ENCODE measurements around the gene ANK2. TPM values are rescaled to one million over a fixed set of nuclear protein-coding genes. Genes with fewer than 3 reads are reported as not detected.
"Not testable (repeated sequence)": the region's sequence is repeated elsewhere in the genome, so short reads cannot be mapped to it uniquely, and the experiment has no call there.

ANK2 gene
- polyA plus RNA-seq, 1 experiment: 1.3 TPM

DNA sequence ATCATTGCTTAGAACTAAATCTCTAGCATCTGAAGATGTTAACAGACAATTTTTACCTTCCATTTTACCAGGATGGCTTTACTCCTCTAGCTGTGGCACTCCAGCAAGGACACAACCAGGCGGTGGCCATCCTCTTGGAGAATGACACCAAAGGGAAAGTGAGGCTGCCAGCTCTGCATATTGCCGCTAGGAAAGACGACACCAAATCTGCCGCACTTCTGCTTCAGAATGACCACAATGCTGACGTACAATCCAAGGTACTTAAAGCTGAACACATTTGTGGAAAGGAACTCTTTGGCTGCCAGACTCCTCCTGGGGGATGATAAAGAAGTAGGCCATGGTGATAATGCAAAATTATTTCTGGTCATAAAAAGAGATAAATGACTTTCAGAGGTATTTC is 187.5 kb downstream of the ANK2 start:
- ChIA-PET POLR2A (no interaction called here), CTCF (no interaction called here)
- Histone ChIP-seq H3K27me3 (ENCODE audit: control insufficient read depth, insufficient read depth, low read length) (no peaks in the 10 kb centered on the region), H3K4me3 (ENCODE audit: low read depth, low read length) (no peak overlapping the region), H3K27ac (ENCODE audit: low read depth, low read length) (no peak overlapping the region), H3K9me3 (ENCODE audit: control insufficient read depth, insufficient read depth, low read length) (no peaks in the 10 kb centered on the region)
- DNase-seq (ENCODE audit: low read depth, low spot score): no peak
- TF ChIP-seq, protein P1, sequence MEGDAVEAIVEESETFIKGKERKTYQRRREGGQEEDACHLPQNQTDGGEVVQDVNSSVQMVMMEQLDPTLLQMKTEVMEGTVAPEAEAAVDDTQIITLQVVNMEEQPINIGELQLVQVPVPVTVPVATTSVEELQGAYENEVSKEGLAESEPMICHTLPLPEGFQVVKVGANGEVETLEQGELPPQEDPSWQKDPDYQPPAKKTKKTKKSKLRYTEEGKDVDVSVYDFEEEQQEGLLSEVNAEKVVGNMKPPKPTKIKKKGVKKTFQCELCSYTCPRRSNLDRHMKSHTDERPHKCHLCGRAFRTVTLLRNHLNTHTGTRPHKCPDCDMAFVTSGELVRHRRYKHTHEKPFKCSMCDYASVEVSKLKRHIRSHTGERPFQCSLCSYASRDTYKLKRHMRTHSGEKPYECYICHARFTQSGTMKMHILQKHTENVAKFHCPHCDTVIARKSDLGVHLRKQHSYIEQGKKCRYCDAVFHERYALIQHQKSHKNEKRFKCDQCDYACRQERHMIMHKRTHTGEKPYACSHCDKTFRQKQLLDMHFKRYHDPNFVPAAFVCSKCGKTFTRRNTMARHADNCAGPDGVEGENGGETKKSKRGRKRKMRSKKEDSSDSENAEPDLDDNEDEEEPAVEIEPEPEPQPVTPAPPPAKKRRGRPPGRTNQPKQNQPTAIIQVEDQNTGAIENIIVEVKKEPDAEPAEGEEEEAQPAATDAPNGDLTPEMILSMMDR (IDR thresholded peaks at IDR 0.05; ENCODE audit: low read depth, low read length): no peak

DNA sequence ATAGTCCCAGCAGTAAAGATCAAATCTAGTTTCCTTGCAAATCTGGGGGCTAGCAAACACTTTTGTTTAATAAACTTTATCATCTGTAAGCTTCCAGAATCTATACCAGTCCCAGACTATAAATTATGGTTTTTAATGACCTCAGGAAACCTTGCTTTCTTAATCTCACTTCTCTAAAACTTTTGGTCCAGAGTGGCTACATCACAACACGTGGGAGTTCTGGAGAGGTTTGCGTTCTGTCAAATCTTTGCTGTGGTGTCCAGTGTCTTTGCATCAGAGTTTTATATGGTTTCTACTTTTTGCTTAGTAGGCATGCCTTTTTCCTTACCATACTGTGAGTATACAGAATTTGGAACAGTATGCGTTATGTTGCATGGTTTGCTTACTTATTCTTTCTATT is 193.9 kb downstream of the ANK2 start:
- POLR2A ChIA-PET: no interaction called here
- H3K27me3 ChIP-seq (ENCODE audit: control insufficient read depth, insufficient read depth, low read length): peaks cover 3% of the 10 kb centered on the region
- no peaks in the 10 kb centered on the region for H3K9me3 ChIP-seq (ENCODE audit: control insufficient read depth, insufficient read depth, low read length)
- no peak for DNase-seq (ENCODE audit: low read depth, low spot score)
- H3K27ac ChIP-seq (ENCODE audit: low read depth, low read length): no peak overlapping the region
- no peak overlapping the region for H3K4me3 ChIP-seq (ENCODE audit: low read depth, low read length)
- CTCF ChIA-PET: no interaction called here
- TF ChIP-seq, protein P1 (IDR thresholded peaks at IDR 0.05; ENCODE audit: low read depth, low read length): no peak

GRCh38 chr4:113244747-113245146 is 195.3 kb downstream of the ANK2 start:
- CTCF ChIA-PET; H3K27ac ChIP-seq (ENCODE audit: low read depth, low read length); POLR2A ChIA-PET; H3K4me3 ChIP-seq (ENCODE audit: low read depth, low read length); DNase-seq (ENCODE audit: low read depth, low spot score); H3K9me3 ChIP-seq (ENCODE audit: control insufficient read depth, insufficient read depth, low read length); H3K27me3 ChIP-seq (ENCODE audit: control insufficient read depth, insufficient read depth, low read length): not testable (repeated sequence)

DNA sequence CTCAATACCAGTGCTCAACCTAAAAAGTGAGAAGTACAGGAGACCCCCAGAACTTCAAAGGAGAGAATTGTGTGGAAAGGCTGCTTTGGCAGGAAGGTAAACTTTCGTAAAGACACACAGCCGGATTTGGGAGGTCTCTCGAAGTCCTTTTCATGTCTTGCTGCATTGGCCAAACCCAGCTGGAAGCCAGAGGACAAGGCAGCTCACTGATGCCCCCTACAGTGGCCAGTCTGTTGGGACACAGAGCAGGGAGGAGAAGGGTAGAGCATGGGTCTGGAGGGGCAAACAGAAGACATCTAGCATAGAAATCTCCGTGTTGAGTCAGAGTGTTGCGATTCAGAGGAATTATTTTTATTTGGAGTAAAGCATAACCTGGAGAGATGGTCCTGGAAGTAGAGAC is 198.9 kb downstream of the ANK2 start:
- H3K9me3 ChIP-seq (ENCODE audit: control insufficient read depth, insufficient read depth, low read length): no peaks in the 10 kb centered on the region
- H3K27ac ChIP-seq (ENCODE audit: low read depth, low read length): no peak overlapping the region
- POLR2A ChIA-PET: no interaction called here
- DNase-seq (ENCODE audit: low read depth, low spot score): no peak
- CTCF ChIA-PET: no interaction called here
- TF ChIP-seq, protein P1 (IDR thresholded peaks at IDR 0.05; ENCODE audit: low read depth, low read length): no peak
- no peak overlapping the region for H3K4me3 ChIP-seq (ENCODE audit: low read depth, low read length)
- peaks cover 5% of the 10 kb centered on the region for H3K27me3 ChIP-seq (ENCODE audit: control insufficient read depth, insufficient read depth, low read length)

GRCh38 chr4:113255628-113256027 is 206.2 kb downstream of the ANK2 start:
- TF ChIP-seq, protein P1 (IDR thresholded peaks at IDR 0.05; ENCODE audit: low read depth, low read length): no peak
- DNase-seq (ENCODE audit: low read depth, low spot score): no peak
- no peak overlapping the region for H3K4me3 ChIP-seq (ENCODE audit: low read depth, low read length)
- peaks cover 2% of the 10 kb centered on the region for H3K27me3 ChIP-seq (ENCODE audit: control insufficient read depth, insufficient read depth, low read length)
- POLR2A ChIA-PET: no interaction called here
- no peak overlapping the region for H3K27ac ChIP-seq (ENCODE audit: low read depth, low read length)
- H3K9me3 ChIP-seq (ENCODE audit: control insufficient read depth, insufficient read depth, low read length): no peaks in the 10 kb centered on the region
- CTCF ChIA-PET: no interaction called here

GRCh38 chr4:113256946-113257345 is 207.5 kb downstream of the ANK2 start:
- H3K9me3 ChIP-seq (ENCODE audit: control insufficient read depth, insufficient read depth, low read length): no peaks in the 10 kb centered on the region
- ChIA-PET POLR2A (no interaction called here), CTCF (interaction anchor here (0.8 to 1.3 kb wide), 2 partner anchors 21 to 22 kb away, joined by 3 read pairs; no protein-coding TSS in a partner anchor)
- TF ChIP-seq, protein P1 (IDR thresholded peaks at IDR 0.05; ENCODE audit: low read depth, low read length): no peak
- H3K27me3 ChIP-seq (ENCODE audit: control insufficient read depth, insufficient read depth, low read length): peaks cover 2% of the 10 kb centered on the region
- no peak for DNase-seq (ENCODE audit: low read depth, low spot score)
- no peak overlapping the region for H3K4me3 ChIP-seq (ENCODE audit: low read depth, low read length)
- H3K27ac ChIP-seq (ENCODE audit: low read depth, low read length): no peak overlapping the region

Measured in AG04450 (cell line).